ENCODE data around the gene GNLY. TPM values are rescaled to one million over a fixed set of nuclear protein-coding genes. Genes with fewer than 3 reads are reported as not detected.

The GNLY gene
- total and polyA plus RNA-seq, 9 of the 15 experiments (the other 6 are each of a cell fraction or from before 2014, with no cell fraction given), result not detected

DNA sequence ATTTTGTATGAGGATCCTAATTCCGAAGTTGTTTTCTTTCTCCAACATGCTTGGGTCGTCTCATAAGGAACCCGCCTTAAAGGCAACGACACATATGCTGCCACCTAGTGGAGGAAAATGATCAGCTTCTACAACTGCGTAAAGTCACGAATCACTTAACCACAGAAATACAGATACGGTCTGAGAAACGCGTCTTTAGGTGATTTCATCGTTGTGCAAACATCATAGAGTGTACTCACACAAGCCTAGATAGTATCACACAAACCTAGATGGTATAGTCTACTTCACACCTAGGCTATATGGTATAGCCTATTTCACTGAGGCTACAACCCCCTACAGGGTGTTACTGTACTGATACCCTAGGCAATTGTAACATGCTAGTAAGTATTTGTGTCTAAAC lies 13.1 kb downstream of the GNLY start (continued):
- TF ChIP-seq ATF7 (IDR thresholded peaks at IDR 0.05) (peak; percentile 81), POLR2H (tag; IDR thresholded peaks at IDR 0.05; ENCODE audit: low read depth) (no peak), NCOR1 (IDR thresholded peaks at IDR 0.05) (no peak), FOXA3 (CRISPR knock-in tag; conservative IDR thresholded peaks at IDR 0.05 in 1 of 2, IDR thresholded peaks at IDR 0.05 in 1 of 2) (peak in 1 of 2 experiments; percentile 96; a peak in 2 of 4 replicates), CBFB (CRISPR knock-in tag; IDR thresholded peaks at IDR 0.05) (no peak), ZNF589 (CRISPR knock-in tag; IDR thresholded peaks at IDR 0.05; ENCODE audit: low read depth) (no peak), POLR2AphosphoS2 (IDR thresholded peaks at IDR 0.05; ENCODE audit: low read length) (no peak), HDAC2 (IDR thresholded peaks at IDR 0.05) (no peak)
- TF ChIP-seq, protein P1, sequence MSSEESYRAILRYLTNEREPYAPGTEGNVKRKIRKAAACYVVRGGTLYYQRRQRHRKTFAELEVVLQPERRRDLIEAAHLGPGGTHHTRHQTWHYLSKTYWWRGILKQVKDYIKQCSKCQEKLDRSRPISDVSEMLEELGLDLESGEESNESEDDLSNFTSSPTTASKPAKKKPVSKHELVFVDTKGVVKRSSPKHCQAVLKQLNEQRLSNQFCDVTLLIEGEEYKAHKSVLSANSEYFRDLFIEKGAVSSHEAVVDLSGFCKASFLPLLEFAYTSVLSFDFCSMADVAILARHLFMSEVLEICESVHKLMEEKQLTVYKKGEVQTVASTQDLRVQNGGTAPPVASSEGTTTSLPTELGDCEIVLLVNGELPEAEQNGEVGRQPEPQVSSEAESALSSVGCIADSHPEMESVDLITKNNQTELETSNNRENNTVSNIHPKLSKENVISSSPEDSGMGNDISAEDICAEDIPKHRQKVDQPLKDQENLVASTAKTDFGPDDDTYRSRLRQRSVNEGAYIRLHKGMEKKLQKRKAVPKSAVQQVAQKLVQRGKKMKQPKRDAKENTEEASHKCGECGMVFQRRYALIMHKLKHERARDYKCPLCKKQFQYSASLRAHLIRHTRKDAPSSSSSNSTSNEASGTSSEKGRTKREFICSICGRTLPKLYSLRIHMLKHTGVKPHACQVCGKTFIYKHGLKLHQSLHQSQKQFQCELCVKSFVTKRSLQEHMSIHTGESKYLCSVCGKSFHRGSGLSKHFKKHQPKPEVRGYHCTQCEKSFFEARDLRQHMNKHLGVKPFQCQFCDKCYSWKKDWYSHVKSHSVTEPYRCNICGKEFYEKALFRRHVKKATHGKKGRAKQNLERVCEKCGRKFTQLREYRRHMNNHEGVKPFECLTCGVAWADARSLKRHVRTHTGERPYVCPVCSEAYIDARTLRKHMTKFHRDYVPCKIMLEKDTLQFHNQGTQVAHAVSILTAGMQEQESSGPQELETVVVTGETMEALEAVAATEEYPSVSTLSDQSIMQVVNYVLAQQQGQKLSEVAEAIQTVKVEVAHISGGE (CRISPR knock-in tag; IDR thresholded peaks at IDR 0.05), result no peak
- TF ChIP-seq, protein P2, sequence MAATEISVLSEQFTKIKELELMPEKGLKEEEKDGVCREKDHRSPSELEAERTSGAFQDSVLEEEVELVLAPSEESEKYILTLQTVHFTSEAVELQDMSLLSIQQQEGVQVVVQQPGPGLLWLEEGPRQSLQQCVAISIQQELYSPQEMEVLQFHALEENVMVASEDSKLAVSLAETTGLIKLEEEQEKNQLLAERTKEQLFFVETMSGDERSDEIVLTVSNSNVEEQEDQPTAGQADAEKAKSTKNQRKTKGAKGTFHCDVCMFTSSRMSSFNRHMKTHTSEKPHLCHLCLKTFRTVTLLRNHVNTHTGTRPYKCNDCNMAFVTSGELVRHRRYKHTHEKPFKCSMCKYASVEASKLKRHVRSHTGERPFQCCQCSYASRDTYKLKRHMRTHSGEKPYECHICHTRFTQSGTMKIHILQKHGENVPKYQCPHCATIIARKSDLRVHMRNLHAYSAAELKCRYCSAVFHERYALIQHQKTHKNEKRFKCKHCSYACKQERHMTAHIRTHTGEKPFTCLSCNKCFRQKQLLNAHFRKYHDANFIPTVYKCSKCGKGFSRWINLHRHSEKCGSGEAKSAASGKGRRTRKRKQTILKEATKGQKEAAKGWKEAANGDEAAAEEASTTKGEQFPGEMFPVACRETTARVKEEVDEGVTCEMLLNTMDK (IDR thresholded peaks at IDR 0.05; ENCODE audit: borderline replicate concordance, insufficient read depth, low read depth, low read length, poor library complexity, severe bottlenecking), result peak; percentile 27
- TF ChIP-seq, protein P3, sequence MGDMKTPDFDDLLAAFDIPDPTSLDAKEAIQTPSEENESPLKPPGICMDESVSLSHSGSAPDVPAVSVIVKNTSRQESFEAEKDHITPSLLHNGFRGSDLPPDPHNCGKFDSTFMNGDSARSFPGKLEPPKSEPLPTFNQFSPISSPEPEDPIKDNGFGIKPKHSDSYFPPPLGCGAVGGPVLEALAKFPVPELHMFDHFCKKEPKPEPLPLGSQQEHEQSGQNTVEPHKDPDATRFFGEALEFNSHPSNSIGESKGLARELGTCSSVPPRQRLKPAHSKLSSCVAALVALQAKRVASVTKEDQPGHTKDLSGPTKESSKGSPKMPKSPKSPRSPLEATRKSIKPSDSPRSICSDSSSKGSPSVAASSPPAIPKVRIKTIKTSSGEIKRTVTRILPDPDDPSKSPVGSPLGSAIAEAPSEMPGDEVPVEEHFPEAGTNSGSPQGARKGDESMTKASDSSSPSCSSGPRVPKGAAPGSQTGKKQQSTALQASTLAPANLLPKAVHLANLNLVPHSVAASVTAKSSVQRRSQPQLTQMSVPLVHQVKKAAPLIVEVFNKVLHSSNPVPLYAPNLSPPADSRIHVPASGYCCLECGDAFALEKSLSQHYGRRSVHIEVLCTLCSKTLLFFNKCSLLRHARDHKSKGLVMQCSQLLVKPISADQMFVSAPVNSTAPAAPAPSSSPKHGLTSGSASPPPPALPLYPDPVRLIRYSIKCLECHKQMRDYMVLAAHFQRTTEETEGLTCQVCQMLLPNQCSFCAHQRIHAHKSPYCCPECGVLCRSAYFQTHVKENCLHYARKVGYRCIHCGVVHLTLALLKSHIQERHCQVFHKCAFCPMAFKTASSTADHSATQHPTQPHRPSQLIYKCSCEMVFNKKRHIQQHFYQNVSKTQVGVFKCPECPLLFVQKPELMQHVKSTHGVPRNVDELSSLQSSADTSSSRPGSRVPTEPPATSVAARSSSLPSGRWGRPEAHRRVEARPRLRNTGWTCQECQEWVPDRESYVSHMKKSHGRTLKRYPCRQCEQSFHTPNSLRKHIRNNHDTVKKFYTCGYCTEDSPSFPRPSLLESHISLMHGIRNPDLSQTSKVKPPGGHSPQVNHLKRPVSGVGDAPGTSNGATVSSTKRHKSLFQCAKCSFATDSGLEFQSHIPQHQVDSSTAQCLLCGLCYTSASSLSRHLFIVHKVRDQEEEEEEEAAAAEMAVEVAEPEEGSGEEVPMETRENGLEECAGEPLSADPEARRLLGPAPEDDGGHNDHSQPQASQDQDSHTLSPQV (IDR thresholded peaks at IDR 0.05), result no peak
- TF ChIP-seq, protein P4, sequence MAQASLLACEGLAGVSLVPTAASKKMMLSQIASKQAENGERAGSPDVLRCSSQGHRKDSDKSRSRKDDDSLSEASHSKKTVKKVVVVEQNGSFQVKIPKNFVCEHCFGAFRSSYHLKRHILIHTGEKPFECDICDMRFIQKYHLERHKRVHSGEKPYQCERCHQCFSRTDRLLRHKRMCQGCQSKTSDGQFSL (CRISPR knock-in tag; IDR thresholded peaks at IDR 0.05), result no peak
- TF ChIP-seq, protein P4 (tag; IDR thresholded peaks at IDR 0.05), result no peak
